ENCODE measurements around the gene ELMO1. TPM values are rescaled to one million over a fixed set of nuclear protein-coding genes. Genes with fewer than 3 reads are reported as not detected.

The ELMO1 gene
- total and polyA plus RNA-seq, 10 donors, result 26.0 to 494 (median 201) TPM

- Histone ChIP-seq H3K27me3 (replicated peaks in 1 of 7) (no peaks in the 10 kb centered on the region), H3K9me3 (peaks cover 0 to 7% (median 4%) of the 10 kb centered on the region in 8 donors), H3K4me3 (no peak overlapping the region), H3K27ac (no peak overlapping the region), H3K4me1 (no peaks in the 10 kb centered on the region), H3K36me3 (no peaks in the 10 kb centered on the region)
- intact Hi-C loops (cut with DNase I; ENCODE audit: low total_unique reads), result no loop called here
- no peak for DNase-seq
- WGBS, 5 donors, result 80 to 93% (median 87%) methylated on average over 9 of the region's 9 CpGs
- TF ChIP-seq POLR2AphosphoS5 (IDR thresholded peaks at IDR 0.05) (no peak), POLR2A (IDR thresholded peaks at IDR 0.05) (no peak), CTCF (IDR thresholded peaks at IDR 0.05 in 8 of 11, conservative IDR thresholded peaks at IDR 0.05 in 3 of 11) (no peak)
Observed at GRCh38 chr7:36838616-36839225, 609.9 kb downstream of the ELMO1 start.

- no peaks in the 10 kb centered on the region for H3K27me3 ChIP-seq (replicated peaks in 1 of 7)
- no peak for TF ChIP-seq POLR2AphosphoS5 (IDR thresholded peaks at IDR 0.05)
- TF ChIP-seq CTCF (IDR thresholded peaks at IDR 0.05 in 8 of 11, conservative IDR thresholded peaks at IDR 0.05 in 3 of 11), result no peak
- no peak for TF ChIP-seq POLR2A (IDR thresholded peaks at IDR 0.05)
- 91 to 100% (median 93%) methylated on average over 2 of the region's 2 CpGs for WGBS, 5 donors
- H3K36me3 ChIP-seq, result no peaks in the 10 kb centered on the region
- intact Hi-C loops (cut with DNase I; ENCODE audit: low total_unique reads), result no loop called here
- no peaks in the 10 kb centered on the region for H3K4me1 ChIP-seq
- no peak overlapping the region for H3K27ac ChIP-seq
- no peak for DNase-seq
- H3K4me3 ChIP-seq, result no peak overlapping the region
- peaks cover 0 to 8% (median 0%) of the 10 kb centered on the region in 8 donors for H3K9me3 ChIP-seq
Observed at GRCh38 chr7:36831049-36831448, 617.6 kb downstream of the ELMO1 start.

- WGBS, 5 donors, result 79 to 88% (median 83%) methylated on average over 8 of the region's 8 CpGs
- intact Hi-C loops (cut with DNase I; ENCODE audit: low total_unique reads), result no loop called here
- no peak for DNase-seq
- TF ChIP-seq POLR2AphosphoS5 (IDR thresholded peaks at IDR 0.05) (no peak), POLR2A (IDR thresholded peaks at IDR 0.05) (no peak), CTCF (IDR thresholded peaks at IDR 0.05 in 8 of 11, conservative IDR thresholded peaks at IDR 0.05 in 3 of 11) (no peak)
- no peaks in the 10 kb centered on the region for H3K4me1 ChIP-seq
- peaks cover 0 to 6% (median 0%) of the 10 kb centered on the region in 8 donors for H3K9me3 ChIP-seq
- H3K4me3 ChIP-seq, result no peak overlapping the region
- no peaks in the 10 kb centered on the region for H3K36me3 ChIP-seq
- H3K27me3 ChIP-seq (replicated peaks in 1 of 7), result no peaks in the 10 kb centered on the region
- no peak overlapping the region for H3K27ac ChIP-seq
Observed at GRCh38 chr7:36827726-36828703, 620.6 kb downstream of the ELMO1 start.

GRCh38 chr7:36825501-36825900 is 623.2 kb downstream of the ELMO1 start:
- no peak for DNase-seq
- Histone ChIP-seq H3K4me3 (no peak overlapping the region), H3K4me1 (no peaks in the 10 kb centered on the region), H3K9me3 (no peaks in the 10 kb centered on the region), H3K36me3 (no peaks in the 10 kb centered on the region), H3K27ac (no peak overlapping the region), H3K27me3 (replicated peaks in 1 of 7) (no peaks in the 10 kb centered on the region)
- TF ChIP-seq CTCF (IDR thresholded peaks at IDR 0.05 in 8 of 11, conservative IDR thresholded peaks at IDR 0.05 in 3 of 11), result no peak
- TF ChIP-seq POLR2A (IDR thresholded peaks at IDR 0.05), result no peak
- TF ChIP-seq POLR2AphosphoS5 (IDR thresholded peaks at IDR 0.05), result no peak
- WGBS, 5 donors, result 94 to 97% (median 96%) methylated on average over 4 of the region's 4 CpGs
- intact Hi-C loops (cut with DNase I; ENCODE audit: low total_unique reads), result no loop called here

All from spleen (tissue), 11 donors.